AG08395 (cell line): ENCODE data around the gene IFRD2.
A peak's percentile ranks its signal among the peaks of the same experiment; 100 is the strongest.

Source experiments
- DNase-seq: peaks from one replicate; pipeline ENCODE4 v3.0.0; 2012; ENCODE audit warnings: mixed read lengths, low spot score

The IFRD2 gene

DNA sequence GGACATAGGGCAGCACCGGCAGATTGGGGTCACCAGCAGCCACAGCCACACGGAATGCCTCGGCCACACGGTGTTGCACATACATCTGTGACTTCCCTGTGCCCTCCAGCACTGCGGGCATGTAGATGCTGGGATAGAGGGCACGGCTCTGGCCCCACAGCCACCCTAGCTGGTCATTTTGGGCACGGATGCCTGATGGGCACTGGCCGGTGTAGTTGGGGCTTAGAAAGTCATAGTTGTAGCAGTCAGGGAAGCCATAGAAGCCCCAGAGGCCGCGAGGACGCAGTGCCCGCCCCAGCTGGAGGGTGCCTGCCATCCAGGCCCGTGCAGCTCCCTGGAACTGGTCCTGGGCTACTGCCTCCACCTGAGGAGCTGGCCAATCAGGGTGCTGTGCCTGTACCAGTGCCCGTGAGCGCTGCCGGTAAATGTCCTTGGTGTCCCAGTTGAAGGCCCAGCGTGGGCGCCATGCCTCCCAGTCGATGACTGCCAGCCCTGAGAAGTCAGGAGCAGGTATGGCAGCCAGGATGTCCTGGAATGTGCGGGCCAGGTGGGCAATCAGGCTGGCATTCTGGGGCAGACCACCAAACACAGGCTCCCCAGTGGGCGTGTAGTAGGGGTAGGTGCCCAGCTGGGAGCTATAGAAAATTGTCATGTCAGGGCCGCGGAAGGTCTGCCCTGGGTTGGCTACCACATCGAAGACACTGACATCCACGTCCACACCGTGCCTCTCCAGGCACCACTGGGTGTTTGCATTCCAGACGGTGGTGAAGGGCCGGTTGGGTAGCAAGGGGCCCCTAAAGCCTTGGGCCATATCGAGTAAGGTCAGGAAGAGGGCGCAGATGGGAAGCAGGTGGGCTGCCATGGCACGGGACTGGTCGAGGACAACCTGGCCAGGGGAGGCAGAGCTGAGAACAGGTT lies 10.1 kb upstream of the IFRD2 start:
- DNase-seq = no peak

DNA sequence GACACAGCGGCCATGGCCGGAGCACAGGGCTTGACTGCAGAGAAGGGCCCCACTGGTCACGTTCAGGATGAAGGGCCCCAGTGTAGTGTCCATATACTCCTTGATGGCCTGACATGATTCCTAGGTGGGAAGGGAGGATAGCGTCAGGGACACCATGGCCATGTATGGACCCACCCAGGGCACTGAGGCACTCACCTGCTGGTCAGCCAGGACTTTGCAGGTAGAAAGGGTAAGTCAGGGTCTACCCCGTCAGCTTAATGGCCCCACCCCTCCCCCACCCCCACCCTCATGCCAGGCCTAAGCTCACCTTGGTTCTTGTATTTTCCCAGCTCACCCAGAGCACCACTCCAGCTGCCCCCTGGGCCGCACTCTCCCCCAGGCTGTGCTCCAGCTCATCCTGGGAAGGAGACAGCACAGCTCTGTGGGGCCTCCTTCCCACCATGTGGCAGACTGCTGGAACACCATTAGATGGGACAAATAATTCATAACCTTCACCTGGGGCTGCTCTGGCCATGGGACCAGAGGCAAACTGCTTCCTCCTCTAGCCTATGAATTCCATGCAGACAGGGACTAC lies 8.5 kb upstream of the IFRD2 start:
- DNase-seq = no peak

- peak; percentile 32 for DNase-seq
These were observed 7.9 kb upstream of the IFRD2 start for GRCh38 chr3:50299929-50300680.

GRCh38 chr3:50299638-50299928 lies 7.4 kb upstream of the IFRD2 start:
- DNase-seq = no peak

GRCh38 chr3:50298836-50299637 lies 6.8 kb upstream of the IFRD2 start, which contains the start of the genes HYAL3 and NAA80:
Gene HYAL3 (minus strand): TSS chr3:50299405. CDS start chr3:50295602, 3,803 bp downstream.
Gene NAA80 (minus strand): TSS chr3:50299405. CDS start chr3:50297463, 1,942 bp downstream.
- DNase-seq = peak; percentile 100

GRCh38 chr3:50297896-50298725 lies 5.9 kb upstream of the IFRD2 start:
- DNase-seq = no peak

- DNase-seq = no peak
These were observed 5.2 kb upstream of the IFRD2 start for GRCh38 chr3:50297384-50297775.

- no peak for DNase-seq
These were observed 4.6 kb upstream of the IFRD2 start for GRCh38 chr3:50296721-50297383.

DNA sequence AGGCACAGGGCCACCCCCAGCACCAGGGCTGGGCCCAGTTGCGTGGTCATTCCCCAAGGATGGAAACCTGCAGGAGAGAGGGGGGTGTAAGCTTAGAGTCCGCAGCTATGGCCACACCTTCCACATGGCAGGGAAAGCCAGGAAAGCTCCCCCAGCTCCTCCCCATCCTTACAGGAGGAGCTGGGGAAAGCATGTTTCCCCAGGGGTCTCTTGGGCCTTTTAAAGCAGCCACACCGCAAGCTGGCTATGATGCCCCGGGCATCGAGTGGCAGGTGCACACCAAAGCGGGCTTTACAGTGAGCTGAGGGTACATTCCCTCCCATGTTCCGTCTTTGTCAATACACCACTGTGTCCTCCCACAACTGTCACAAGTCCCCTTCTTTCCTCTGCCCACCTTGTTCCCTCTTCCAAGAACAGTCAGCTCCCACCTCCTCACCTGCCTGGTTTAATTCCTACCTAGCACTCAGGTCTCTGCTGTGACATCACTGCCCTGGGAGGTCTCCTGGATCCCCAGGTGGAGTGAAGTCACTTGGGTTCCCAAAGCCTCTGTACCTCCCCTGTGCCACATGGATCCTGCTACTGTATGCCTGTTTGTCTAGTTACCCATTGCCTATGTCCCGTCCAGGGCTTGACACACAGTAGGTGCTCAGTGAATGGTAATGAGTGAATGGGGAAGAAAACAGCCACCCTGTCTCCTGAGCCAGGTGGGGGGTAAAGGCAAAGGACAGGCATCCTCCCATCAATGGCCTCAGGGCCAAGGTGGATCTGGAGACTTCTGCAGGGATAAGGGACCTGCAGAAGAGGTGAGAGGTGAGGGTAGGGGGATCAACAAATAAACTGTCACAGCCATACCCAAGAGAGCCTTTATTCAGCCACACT lies 3.6 kb upstream of the IFRD2 start:
- DNase-seq = no peak

DNA sequence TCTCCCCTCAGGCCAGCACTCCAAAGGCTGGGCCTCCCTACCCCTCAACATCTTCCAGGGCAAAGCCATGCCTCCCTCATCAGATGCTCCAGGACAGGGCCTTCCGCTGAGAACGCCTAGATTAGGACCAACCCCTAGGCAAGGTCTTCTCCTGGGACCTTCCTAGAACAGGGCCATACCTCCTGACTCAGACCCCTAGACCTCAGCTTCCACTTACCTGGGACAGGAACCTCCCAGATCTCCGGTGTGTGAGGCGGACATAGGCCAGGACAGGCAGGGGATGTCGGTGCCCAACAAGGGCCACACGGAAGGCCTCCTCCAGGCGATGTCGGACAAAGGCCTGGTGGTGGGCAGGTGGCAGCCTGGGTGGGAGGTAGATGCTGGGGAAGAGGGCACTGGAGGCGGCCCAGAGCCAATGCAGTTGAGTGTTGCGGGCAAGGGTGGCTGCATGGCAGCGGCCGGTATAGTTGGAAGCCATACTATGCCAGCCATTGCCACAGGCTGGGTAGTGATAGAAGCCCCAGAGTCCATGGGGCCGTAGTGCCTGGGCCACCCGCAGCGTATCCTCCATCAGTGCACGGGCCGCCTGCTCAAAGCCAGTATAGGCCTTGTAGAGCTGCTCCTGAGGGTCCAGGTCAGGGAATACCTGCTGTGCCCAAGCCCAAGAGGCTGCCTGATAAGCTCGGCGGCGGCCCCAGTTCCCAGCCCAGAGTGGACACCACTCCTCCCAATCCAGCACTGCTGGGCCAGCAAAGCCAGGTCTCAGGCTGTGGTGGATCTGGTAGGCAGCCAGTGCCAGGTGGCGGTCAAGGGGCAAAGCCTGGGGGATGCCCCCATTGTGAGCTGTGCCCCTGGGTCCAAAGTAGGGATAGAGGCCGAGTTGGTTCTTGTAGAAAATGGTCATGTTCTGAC lies 2.5 kb upstream of the IFRD2 start:
- no peak for DNase-seq

- no peak for DNase-seq
These were observed 1.9 kb upstream of the IFRD2 start for GRCh38 chr3:50294089-50294488.

DNA sequence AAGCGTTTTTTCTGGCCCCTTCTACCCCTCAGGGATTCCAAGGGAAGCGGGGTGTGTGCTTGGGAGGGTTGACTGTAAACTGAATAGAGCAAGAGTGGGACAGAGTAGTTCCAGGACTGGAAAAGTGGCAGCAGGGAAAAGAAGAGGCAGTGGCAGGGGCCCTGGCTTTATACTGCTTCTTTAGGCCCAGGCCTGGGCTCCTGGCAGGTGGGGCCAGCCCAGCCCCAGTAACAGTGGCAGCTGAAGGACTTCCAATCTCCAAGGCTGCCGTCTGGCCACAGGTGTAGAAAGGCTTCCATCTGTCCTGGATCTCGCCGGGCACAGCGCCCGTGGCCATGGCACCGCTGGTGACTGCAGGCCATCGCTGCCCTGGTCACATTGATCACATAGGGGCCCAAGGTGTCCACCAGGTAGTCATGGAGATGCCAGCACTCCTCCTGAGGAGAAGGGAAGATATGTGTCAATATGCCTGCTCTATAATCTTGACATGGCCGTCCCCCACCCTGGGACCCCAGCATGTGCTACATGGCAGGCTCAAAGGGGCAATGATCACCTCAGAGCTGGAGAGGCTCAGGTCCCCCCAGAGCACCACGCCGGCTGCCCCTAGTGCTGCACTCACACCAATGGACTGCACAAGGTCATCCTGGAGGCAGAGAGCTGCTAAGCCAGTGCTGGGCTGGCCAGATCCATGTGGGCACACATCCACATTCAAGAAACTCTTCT lies 1.0 kb upstream of the IFRD2 start:
- DNase-seq = no peak

GRCh38 chr3:50290161-50290641 lies 2.0 kb downstream of the IFRD2 start:
- DNase-seq = no peak

DNA sequence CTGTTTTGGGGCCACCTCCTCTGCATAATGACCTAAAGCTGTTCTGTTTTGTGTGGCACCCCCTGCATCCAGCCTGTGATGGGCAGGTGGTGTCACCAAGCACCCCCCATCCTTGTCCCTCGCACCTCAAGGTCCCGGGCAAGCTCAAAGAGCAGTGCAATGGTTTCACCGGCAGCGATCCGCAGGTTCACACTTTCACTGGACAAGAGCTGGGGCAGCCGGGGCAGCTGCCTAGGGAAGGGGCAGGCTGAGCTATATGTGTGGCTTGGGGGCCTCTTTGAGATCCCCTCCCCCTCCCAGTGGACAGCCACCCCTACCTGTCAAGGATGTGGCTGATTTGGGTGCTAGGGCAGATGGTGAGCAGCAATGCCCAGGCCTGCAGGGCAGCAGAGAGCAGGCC lies 3.1 kb downstream of the IFRD2 start:
- DNase-seq = no peak

DNA sequence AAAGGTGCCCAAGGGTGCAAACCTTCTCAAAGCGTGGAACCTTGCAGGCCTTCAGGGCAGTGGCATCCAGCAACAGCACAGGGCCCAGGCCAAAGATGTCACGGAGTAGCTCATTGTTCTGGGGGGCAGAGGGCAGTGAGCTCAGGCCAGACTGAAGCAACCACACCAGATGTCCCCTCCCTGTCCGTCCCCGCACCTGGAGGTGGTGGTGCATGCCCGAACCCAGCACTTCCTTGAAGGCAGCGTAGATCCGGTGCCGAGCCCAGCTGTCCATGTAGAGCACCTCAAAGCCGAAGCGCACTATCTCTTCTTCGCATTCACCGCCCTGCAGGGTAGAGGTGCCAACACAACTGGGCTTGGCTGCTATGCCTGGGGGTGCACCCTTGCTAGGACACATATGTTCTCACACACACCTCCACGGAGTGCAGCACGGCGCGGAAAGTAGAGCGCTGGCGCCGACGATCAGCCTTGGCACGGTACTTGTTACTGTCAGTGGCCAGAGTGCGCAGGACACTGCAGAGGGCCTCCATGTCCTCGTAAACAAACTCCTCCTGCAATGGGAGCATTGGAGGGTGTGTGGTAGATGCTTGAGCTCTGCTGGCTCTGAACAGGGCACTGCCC lies 3.7 kb downstream of the IFRD2 start:
- DNase-seq = no peak

DNA sequence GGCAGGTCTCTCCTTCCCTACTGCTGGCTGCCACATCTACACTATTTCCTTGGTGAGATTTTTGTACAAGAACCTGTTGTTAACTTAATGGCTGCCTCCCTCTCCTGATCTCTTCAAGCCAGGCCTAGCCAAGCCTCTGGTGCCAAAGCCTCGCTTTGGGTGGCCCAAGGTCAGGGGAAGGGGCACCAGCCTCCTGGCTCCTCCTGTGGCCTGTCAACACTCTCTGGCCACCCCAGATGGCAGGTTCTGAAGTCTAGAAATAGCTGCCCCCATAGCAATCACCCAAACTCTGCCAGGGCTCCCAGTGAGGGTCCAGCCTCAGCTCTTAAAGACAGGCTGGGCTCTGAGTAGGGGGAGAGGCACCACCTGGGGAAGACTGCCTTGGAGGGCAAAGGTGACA lies 5.0 kb downstream of the IFRD2 start:
- DNase-seq = no peak
